Ovary (tissue), 3 donors: ENCODE results near the gene ADAMTS14.

ENCODE experiments used
- EP300 ChIP-seq: sonication (generic); formaldehyde crosslinking; IDR thresholded peaks from one replicate; pipeline ENCODE4 v1.6.1; 2017; ENCODE audit warnings: antibody characterized with exemption
- POLR2A ChIP-seq: fragments of 450-650 bp; IDR thresholded peaks from one replicate; pipeline ENCODE4 v1.6.1; 2017; ENCODE audit warnings: antibody characterized with exemption, mild to moderate bottlenecking, moderate library complexity
- TF ChIP-seq, protein P1 (sequence below), 3 donors: fragments of 450-650 bp in 2 of 3; fragments of 200-600 bp in 1 of 3; IDR thresholded peaks; one replicate each; pipeline versions ENCODE4 v1.5.1 to v1.8.0; 2016 to 2022; ENCODE audit warnings: antibody characterized with exemption in 3 of 3, mild to moderate bottlenecking in 1 of 3
- donor health status: DM: no; HTN: no; CAD: no.

GRCh38 chr10:70648427-70648826, 23.9 kb upstream of the ADAMTS14 start:
- TF ChIP-seq, protein P1, sequence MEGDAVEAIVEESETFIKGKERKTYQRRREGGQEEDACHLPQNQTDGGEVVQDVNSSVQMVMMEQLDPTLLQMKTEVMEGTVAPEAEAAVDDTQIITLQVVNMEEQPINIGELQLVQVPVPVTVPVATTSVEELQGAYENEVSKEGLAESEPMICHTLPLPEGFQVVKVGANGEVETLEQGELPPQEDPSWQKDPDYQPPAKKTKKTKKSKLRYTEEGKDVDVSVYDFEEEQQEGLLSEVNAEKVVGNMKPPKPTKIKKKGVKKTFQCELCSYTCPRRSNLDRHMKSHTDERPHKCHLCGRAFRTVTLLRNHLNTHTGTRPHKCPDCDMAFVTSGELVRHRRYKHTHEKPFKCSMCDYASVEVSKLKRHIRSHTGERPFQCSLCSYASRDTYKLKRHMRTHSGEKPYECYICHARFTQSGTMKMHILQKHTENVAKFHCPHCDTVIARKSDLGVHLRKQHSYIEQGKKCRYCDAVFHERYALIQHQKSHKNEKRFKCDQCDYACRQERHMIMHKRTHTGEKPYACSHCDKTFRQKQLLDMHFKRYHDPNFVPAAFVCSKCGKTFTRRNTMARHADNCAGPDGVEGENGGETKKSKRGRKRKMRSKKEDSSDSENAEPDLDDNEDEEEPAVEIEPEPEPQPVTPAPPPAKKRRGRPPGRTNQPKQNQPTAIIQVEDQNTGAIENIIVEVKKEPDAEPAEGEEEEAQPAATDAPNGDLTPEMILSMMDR (IDR thresholded peaks at IDR 0.05) = no peak
- TF ChIP-seq EP300 (no peak), POLR2A (no peak)
